Measurements from ENCODE around the gene IPO11. TPM values are rescaled to one million over a fixed set of nuclear protein-coding genes. Genes with fewer than 3 reads are reported as not detected.

IPO11 gene
- total and polyA plus RNA-seq, 2 experiments from 2014 or later, result 18.7 to 64.7 TPM

DNA sequence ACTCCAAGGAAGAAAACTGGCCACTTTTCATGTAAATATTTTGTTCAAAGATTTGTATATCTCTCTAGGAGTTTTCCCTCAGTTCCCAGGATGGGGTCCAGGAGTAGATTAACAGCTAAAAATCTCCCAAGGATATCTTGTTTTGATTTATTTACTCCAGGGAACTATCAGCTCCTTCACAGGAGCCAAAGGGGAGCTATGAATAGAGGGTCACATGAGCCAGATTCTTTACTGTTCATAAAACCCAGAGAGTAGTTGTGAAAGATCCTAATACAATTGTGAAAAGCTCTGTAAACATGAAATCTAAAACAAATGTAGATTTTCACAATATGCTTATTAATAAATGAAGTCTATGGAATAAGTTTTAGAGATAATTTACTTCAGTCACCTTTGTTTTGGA is 25.7 kb upstream of the IPO11 start:
- no peaks in the 10 kb centered on the region for H3K27me3 Mint-ChIP-seq (ENCODE audit: insufficient read depth, low read depth, poor library complexity)
- H3K36me3 Mint-ChIP-seq (ENCODE audit: low read depth), result peaks cover 52% of the 10 kb centered on the region
- H3K4me1 Mint-ChIP-seq, result no peaks in the 10 kb centered on the region
- ATAC-seq (no peak), DNase-seq (ENCODE audit: low spot score) (no peak)
- Histone ChIP-seq H3K9me2 (ENCODE audit: insufficient read depth) (no peaks in the 10 kb centered on the region), H3K36me3 (ENCODE audit: insufficient read depth) (peaks cover 37% of the 10 kb centered on the region), H3K27me3 (ENCODE audit: insufficient read depth) (no peaks in the 10 kb centered on the region), H3F3A (replicated peaks; ENCODE audit: low read depth) (no peaks in the 10 kb centered on the region; the same call in 1 of the 2 replicates), H3K4me3 (no peak overlapping the region), H3K4me1 (ENCODE audit: insufficient read depth) (no peaks in the 10 kb centered on the region), H3K27ac (ENCODE audit: low read depth) (no peak overlapping the region), H3K79me2 (replicated peaks; ENCODE audit: insufficient read depth) (no peaks in the 10 kb centered on the region), H3K4me2 (no peak overlapping the region), H2AFZ (no peak overlapping the region), H4K20me1 (replicated peaks; ENCODE audit: insufficient read depth) (no peaks in the 10 kb centered on the region)
- H3K4me3 Mint-ChIP-seq, result no peak overlapping the region
- no peaks in the 10 kb centered on the region for H3K9me3 Mint-ChIP-seq
- TF ChIP-seq EZH2phosphoT487 (IDR thresholded peaks at IDR 0.05; ENCODE audit: unreplicated experiment) (no peak), EZH2 (IDR thresholded peaks at IDR 0.05; ENCODE audit: low read depth, unreplicated experiment) (no peak), ZNF331 (CRISPR knock-in tag; IDR thresholded peaks at IDR 0.05; ENCODE audit: low read depth) (no peak), NANOG (IDR thresholded peaks at IDR 0.05; ENCODE audit: borderline replicate concordance) (no peak), CREB1 (CRISPR knock-in tag; IDR thresholded peaks at IDR 0.05; ENCODE audit: low read depth) (no peak), JUNB (IDR thresholded peaks at IDR 0.05; ENCODE audit: unreplicated experiment) (no peak), ZNF114 (CRISPR knock-in tag; IDR thresholded peaks at IDR 0.05) (no peak), STAT1 (IDR thresholded peaks at IDR 0.05; ENCODE audit: unreplicated experiment) (no peak)
- TF ChIP-seq, protein P1, sequence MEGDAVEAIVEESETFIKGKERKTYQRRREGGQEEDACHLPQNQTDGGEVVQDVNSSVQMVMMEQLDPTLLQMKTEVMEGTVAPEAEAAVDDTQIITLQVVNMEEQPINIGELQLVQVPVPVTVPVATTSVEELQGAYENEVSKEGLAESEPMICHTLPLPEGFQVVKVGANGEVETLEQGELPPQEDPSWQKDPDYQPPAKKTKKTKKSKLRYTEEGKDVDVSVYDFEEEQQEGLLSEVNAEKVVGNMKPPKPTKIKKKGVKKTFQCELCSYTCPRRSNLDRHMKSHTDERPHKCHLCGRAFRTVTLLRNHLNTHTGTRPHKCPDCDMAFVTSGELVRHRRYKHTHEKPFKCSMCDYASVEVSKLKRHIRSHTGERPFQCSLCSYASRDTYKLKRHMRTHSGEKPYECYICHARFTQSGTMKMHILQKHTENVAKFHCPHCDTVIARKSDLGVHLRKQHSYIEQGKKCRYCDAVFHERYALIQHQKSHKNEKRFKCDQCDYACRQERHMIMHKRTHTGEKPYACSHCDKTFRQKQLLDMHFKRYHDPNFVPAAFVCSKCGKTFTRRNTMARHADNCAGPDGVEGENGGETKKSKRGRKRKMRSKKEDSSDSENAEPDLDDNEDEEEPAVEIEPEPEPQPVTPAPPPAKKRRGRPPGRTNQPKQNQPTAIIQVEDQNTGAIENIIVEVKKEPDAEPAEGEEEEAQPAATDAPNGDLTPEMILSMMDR (conservative IDR thresholded peaks at IDR 0.05; ENCODE audit: low read depth in 2 of 2), result no peak
- TF ChIP-seq, protein P2, sequence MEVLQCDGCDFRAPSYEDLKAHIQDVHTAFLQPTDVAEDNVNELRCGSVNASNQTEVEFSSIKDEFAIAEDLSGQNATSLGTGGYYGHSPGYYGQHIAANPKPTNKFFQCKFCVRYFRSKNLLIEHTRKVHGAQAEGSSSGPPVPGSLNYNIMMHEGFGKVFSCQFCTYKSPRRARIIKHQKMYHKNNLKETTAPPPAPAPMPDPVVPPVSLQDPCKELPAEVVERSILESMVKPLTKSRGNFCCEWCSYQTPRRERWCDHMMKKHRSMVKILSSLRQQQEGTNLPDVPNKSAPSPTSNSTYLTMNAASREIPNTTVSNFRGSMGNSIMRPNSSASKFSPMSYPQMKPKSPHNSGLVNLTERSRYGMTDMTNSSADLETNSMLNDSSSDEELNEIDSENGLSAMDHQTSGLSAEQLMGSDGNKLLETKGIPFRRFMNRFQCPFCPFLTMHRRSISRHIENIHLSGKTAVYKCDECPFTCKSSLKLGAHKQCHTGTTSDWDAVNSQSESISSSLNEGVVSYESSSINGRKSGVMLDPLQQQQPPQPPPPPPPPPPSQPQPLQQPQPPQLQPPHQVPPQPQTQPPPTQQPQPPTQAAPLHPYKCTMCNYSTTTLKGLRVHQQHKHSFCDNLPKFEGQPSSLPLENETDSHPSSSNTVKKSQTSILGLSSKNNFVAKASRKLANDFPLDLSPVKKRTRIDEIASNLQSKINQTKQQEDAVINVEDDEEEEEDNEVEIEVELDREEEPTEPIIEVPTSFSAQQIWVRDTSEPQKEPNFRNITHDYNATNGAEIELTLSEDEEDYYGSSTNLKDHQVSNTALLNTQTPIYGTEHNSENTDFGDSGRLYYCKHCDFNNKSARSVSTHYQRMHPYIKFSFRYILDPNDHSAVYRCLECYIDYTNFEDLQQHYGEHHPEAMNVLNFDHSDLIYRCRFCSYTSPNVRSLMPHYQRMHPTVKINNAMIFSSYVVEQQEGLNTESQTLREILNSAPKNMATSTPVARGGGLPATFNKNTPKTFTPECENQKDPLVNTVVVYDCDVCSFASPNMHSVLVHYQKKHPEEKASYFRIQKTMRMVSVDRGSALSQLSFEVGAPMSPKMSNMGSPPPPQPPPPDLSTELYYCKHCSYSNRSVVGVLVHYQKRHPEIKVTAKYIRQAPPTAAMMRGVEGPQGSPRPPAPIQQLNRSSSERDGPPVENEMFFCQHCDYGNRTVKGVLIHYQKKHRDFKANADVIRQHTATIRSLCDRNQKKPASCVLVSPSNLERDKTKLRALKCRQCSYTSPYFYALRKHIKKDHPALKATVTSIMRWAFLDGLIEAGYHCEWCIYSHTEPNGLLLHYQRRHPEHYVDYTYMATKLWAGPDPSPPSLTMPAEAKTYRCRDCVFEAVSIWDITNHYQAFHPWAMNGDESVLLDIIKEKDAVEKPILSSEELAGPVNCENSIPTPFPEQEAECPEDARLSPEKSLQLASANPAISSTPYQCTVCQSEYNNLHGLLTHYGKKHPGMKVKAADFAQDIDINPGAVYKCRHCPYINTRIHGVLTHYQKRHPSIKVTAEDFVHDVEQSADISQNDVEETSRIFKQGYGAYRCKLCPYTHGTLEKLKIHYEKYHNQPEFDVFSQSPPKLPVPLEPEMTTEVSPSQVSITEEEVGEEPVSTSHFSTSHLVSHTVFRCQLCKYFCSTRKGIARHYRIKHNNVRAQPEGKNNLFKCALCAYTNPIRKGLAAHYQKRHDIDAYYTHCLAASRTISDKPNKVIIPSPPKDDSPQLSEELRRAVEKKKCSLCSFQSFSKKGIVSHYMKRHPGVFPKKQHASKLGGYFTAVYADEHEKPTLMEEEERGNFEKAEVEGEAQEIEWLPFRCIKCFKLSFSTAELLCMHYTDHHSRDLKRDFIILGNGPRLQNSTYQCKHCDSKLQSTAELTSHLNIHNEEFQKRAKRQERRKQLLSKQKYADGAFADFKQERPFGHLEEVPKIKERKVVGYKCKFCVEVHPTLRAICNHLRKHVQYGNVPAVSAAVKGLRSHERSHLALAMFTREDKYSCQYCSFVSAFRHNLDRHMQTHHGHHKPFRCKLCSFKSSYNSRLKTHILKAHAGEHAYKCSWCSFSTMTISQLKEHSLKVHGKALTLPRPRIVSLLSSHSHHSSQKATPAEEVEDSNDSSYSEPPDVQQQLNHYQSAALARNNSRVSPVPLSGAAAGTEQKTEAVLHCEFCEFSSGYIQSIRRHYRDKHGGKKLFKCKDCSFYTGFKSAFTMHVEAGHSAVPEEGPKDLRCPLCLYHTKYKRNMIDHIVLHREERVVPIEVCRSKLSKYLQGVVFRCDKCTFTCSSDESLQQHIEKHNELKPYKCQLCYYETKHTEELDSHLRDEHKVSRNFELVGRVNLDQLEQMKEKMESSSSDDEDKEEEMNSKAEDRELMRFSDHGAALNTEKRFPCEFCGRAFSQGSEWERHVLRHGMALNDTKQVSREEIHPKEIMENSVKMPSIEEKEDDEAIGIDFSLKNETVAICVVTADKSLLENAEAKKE (CRISPR knock-in tag; IDR thresholded peaks at IDR 0.05), result no peak
- TF ChIP-seq, protein P3, sequence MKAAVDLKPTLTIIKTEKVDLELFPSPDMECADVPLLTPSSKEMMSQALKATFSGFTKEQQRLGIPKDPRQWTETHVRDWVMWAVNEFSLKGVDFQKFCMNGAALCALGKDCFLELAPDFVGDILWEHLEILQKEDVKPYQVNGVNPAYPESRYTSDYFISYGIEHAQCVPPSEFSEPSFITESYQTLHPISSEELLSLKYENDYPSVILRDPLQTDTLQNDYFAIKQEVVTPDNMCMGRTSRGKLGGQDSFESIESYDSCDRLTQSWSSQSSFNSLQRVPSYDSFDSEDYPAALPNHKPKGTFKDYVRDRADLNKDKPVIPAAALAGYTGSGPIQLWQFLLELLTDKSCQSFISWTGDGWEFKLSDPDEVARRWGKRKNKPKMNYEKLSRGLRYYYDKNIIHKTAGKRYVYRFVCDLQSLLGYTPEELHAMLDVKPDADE (IDR thresholded peaks at IDR 0.05), result no peak
- TF ChIP-seq, protein P4, sequence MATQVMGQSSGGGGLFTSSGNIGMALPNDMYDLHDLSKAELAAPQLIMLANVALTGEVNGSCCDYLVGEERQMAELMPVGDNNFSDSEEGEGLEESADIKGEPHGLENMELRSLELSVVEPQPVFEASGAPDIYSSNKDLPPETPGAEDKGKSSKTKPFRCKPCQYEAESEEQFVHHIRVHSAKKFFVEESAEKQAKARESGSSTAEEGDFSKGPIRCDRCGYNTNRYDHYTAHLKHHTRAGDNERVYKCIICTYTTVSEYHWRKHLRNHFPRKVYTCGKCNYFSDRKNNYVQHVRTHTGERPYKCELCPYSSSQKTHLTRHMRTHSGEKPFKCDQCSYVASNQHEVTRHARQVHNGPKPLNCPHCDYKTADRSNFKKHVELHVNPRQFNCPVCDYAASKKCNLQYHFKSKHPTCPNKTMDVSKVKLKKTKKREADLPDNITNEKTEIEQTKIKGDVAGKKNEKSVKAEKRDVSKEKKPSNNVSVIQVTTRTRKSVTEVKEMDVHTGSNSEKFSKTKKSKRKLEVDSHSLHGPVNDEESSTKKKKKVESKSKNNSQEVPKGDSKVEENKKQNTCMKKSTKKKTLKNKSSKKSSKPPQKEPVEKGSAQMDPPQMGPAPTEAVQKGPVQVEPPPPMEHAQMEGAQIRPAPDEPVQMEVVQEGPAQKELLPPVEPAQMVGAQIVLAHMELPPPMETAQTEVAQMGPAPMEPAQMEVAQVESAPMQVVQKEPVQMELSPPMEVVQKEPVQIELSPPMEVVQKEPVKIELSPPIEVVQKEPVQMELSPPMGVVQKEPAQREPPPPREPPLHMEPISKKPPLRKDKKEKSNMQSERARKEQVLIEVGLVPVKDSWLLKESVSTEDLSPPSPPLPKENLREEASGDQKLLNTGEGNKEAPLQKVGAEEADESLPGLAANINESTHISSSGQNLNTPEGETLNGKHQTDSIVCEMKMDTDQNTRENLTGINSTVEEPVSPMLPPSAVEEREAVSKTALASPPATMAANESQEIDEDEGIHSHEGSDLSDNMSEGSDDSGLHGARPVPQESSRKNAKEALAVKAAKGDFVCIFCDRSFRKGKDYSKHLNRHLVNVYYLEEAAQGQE (IDR thresholded peaks at IDR 0.05; ENCODE audit: unreplicated experiment), result no peak
- H3K27ac Mint-ChIP-seq, result no peak overlapping the region

All from GM23338 (cell line).